Mesothelial cell of epicardium (in vitro differentiated cells): ENCODE data around the gene SERAC1. TPM values are rescaled to one million over a fixed set of nuclear protein-coding genes. Genes with fewer than 3 reads are reported as not detected.

ENCODE experiments used
- DNase-seq, 2 experiments: peaks; one replicate each; pipeline ENCODE4 v3.0.0; 2021; ENCODE audit warnings: low spot score in 2 of 2; ENCODE audit not compliant: unreplicated experiment in 2 of 2
- H3K27ac Mint-ChIP-seq: 2 replicates; pipeline ENCODE4 v1.8.0; 2021; ENCODE audit warnings: mixed read lengths
- H3K27me3 Mint-ChIP-seq: 2 replicates; pipeline ENCODE4 v1.8.0; 2021; ENCODE audit warnings: low read depth, mixed read lengths
- H3K36me3 Mint-ChIP-seq: 2 replicates; pipeline ENCODE4 v1.8.0; 2021; ENCODE audit warnings: mixed read lengths
- H3K4me1 Mint-ChIP-seq: 2 replicates; pipeline ENCODE4 v1.8.0; 2021; ENCODE audit warnings: mixed read lengths
- H3K4me3 Mint-ChIP-seq: 2 replicates; pipeline ENCODE4 v1.8.0; 2021; ENCODE audit warnings: mild to moderate bottlenecking, moderate library complexity, mixed read lengths
- H3K9me3 Mint-ChIP-seq: 2 replicates; pipeline ENCODE4 v1.8.0; 2021; ENCODE audit warnings: mixed read lengths
- CTCF ChIP-seq: fragments of 200-600 bp; sonication (generic); IDR thresholded peaks from one replicate; pipeline ENCODE4 v1.5.0; 2021; ENCODE audit warnings: antibody characterized with exemption; ENCODE audit not compliant: unreplicated experiment
- total RNA-seq: library from RNA; stranded (reverse); gene quantifications from 3 replicates; pipeline ENCODE4 v1.2.1, GENCODE V29; 2021

Gene SERAC1
- total RNA-seq, 1 donor from 2014 or later: 9.8 TPM

- DNase-seq: no peak
- Mint-ChIP-seq H3K4me1 (peaks cover 2% of the 10 kb centered on the region), H3K4me3 (no peak overlapping the region), H3K27me3 (no peaks in the 10 kb centered on the region), H3K9me3 (no peaks in the 10 kb centered on the region), H3K27ac (no peak overlapping the region), H3K36me3 (peaks cover 27% of the 10 kb centered on the region)
- TF ChIP-seq CTCF: no peak
These were observed 100.5 kb downstream of the SERAC1 start for GRCh38 chr6:158067436-158068015.

- no peak for TF ChIP-seq CTCF
- no peak overlapping the region for H3K27ac Mint-ChIP-seq
- no peaks in the 10 kb centered on the region for H3K9me3 Mint-ChIP-seq
- H3K4me3 Mint-ChIP-seq: no peak overlapping the region
- no peak for DNase-seq
- H3K27me3 Mint-ChIP-seq: no peaks in the 10 kb centered on the region
- no peaks in the 10 kb centered on the region for H3K4me1 Mint-ChIP-seq
- H3K36me3 Mint-ChIP-seq: peaks cover 34% of the 10 kb centered on the region
These were observed 101.8 kb downstream of the SERAC1 start for GRCh38 chr6:158066136-158066781.

- DNase-seq: no peak
- H3K36me3 Mint-ChIP-seq: peaks cover 34% of the 10 kb centered on the region
- H3K9me3 Mint-ChIP-seq: no peaks in the 10 kb centered on the region
- no peak overlapping the region for H3K4me3 Mint-ChIP-seq
- no peaks in the 10 kb centered on the region for H3K27me3 Mint-ChIP-seq
- peaks cover 7% of the 10 kb centered on the region for H3K4me1 Mint-ChIP-seq
- H3K27ac Mint-ChIP-seq: no peak overlapping the region
- no peak for TF ChIP-seq CTCF
These were observed 103.3 kb downstream of the SERAC1 start for GRCh38 chr6:158064725-158065251.

- no peak overlapping the region for H3K4me3 Mint-ChIP-seq
- no peak overlapping the region for H3K27ac Mint-ChIP-seq
- TF ChIP-seq CTCF: no peak
- DNase-seq: no peak
- H3K36me3 Mint-ChIP-seq: peaks cover 33% of the 10 kb centered on the region
- H3K4me1 Mint-ChIP-seq: peaks cover 7% of the 10 kb centered on the region
- H3K9me3 Mint-ChIP-seq: no peaks in the 10 kb centered on the region
- no peaks in the 10 kb centered on the region for H3K27me3 Mint-ChIP-seq
These were observed 104.3 kb downstream of the SERAC1 start for GRCh38 chr6:158063736-158064135.

- Mint-ChIP-seq H3K36me3 (peaks cover 30% of the 10 kb centered on the region), H3K27me3 (no peaks in the 10 kb centered on the region), H3K4me1 (peaks cover 7% of the 10 kb centered on the region), H3K27ac (no peak overlapping the region), H3K9me3 (no peaks in the 10 kb centered on the region), H3K4me3 (no peak overlapping the region)
- no peak for DNase-seq
- TF ChIP-seq CTCF: no peak
These were observed 106.2 kb downstream of the SERAC1 start for GRCh38 chr6:158061709-158062461.
